Measurements from ENCODE around the gene VEZT. TPM values are rescaled to one million over a fixed set of nuclear protein-coding genes. Genes with fewer than 3 reads are reported as not detected.

Gene VEZT
- total RNA-seq, 4 donors from 2014 or later: 55.2 to 130 (median 85.5) TPM

- Histone ChIP-seq H3K9me3 (no peaks in the 10 kb centered on the region), H3K4me1 (peaks cover 7 to 48% (median 28%) of the 10 kb centered on the region in 4 donors), H3K36me3 (no peaks in the 10 kb centered on the region), H3K27ac (peak overlapping the region in 3 of 4 donors; percentile 5 to 92 (median 24)), H3K27me3 (no peaks in the 10 kb centered on the region), H3K4me3 (no peak overlapping the region)
- intact Hi-C loops (cut with DNase I; ENCODE audit: low total_unique reads): loop anchor here (10.0 kb wide), 1 partner anchor 115 kb away; no protein-coding TSS in a partner anchor
- no peak for TF ChIP-seq CTCF (IDR thresholded peaks at IDR 0.05)
- no peak for TF ChIP-seq EP300 (IDR thresholded peaks at IDR 0.05; ENCODE audit: low read depth)
- in situ Hi-C loops (cut with MboI; ENCODE audit: low pct_ligation_motif_present in 1 of 4, low pct_unique_long_range_greater_than_20kb in 1 of 4, low sequenced_read_pairs in 3 of 4): no loop called here
- DNase-seq: no peak
- WGBS, 2 donors (ENCODE audit: low coverage in 1 of 2): 87% methylated on average over 4 of the region's 4 CpGs; no CpG with 5 or more reads in 1 of the 2 donors
Observed at GRCh38 chr12:95220190-95220589, 2.6 kb downstream of the VEZT start.

- H3K36me3 ChIP-seq: no peaks in the 10 kb centered on the region
- H3K4me1 ChIP-seq: peaks cover 7 to 44% (median 24%) of the 10 kb centered on the region in 4 donors
- TF ChIP-seq POLR2AphosphoS5 (IDR thresholded peaks at IDR 0.05) (no peak), POLR2A (IDR thresholded peaks at IDR 0.05) (no peak), EP300 (IDR thresholded peaks at IDR 0.05; ENCODE audit: low read depth) (no peak), CTCF (IDR thresholded peaks at IDR 0.05) (no peak)
- H3K27me3 ChIP-seq: no peaks in the 10 kb centered on the region
- no peaks in the 10 kb centered on the region for H3K9me3 ChIP-seq
- intact Hi-C loops (cut with DNase I; ENCODE audit: low total_unique reads): loop anchor here (10.0 kb wide), 1 partner anchor 114 kb away; no protein-coding TSS in a partner anchor
- H3K27ac ChIP-seq: peak overlapping the region in 1 of 4 donors; percentile 24
- in situ Hi-C loops (cut with MboI; ENCODE audit: low pct_ligation_motif_present in 1 of 4, low pct_unique_long_range_greater_than_20kb in 1 of 4, low sequenced_read_pairs in 3 of 4): no loop called here
- no peak overlapping the region for H3K4me3 ChIP-seq
- no peak for DNase-seq
Observed at GRCh38 chr12:95220726-95221125, 3.1 kb downstream of the VEZT start.

GRCh38 chr12:95224202-95225170, 6.9 kb downstream of the VEZT start:
- H3K4me1 ChIP-seq: peaks cover 7 to 46% (median 15%) of the 10 kb centered on the region in 4 donors
- intact Hi-C loops (cut with DNase I; ENCODE audit: low total_unique reads): loop anchor here (10.0 kb wide), 1 partner anchor 110 kb away; no protein-coding TSS in a partner anchor
- 93 to 98% methylated on average over 3 to 8 of the region's 8 CpGs for WGBS, 2 donors (ENCODE audit: low coverage in 1 of 2)
- H3K4me3 ChIP-seq: no peak overlapping the region
- H3K27me3 ChIP-seq: no peaks in the 10 kb centered on the region
- no peak overlapping the region for H3K27ac ChIP-seq
- TF ChIP-seq POLR2A (IDR thresholded peaks at IDR 0.05): no peak
- no peak for TF ChIP-seq EP300 (IDR thresholded peaks at IDR 0.05; ENCODE audit: low read depth)
- no peak for TF ChIP-seq CTCF (IDR thresholded peaks at IDR 0.05)
- TF ChIP-seq POLR2AphosphoS5 (IDR thresholded peaks at IDR 0.05): no peak
- in situ Hi-C loops (cut with MboI; ENCODE audit: low pct_ligation_motif_present in 1 of 4, low pct_unique_long_range_greater_than_20kb in 1 of 4, low sequenced_read_pairs in 3 of 4): no loop called here
- DNase-seq: no peak
- no peaks in the 10 kb centered on the region for H3K36me3 ChIP-seq
- H3K9me3 ChIP-seq: no peaks in the 10 kb centered on the region

GRCh38 chr12:95225645-95226212, 8.1 kb downstream of the VEZT start:
- Histone ChIP-seq H3K4me1 (peaks cover 0 to 46% (median 12%) of the 10 kb centered on the region in 4 donors), H3K9me3 (no peaks in the 10 kb centered on the region), H3K36me3 (no peaks in the 10 kb centered on the region), H3K4me3 (no peak overlapping the region), H3K27me3 (no peaks in the 10 kb centered on the region), H3K27ac (no peak overlapping the region)
- intact Hi-C loops (cut with DNase I; ENCODE audit: low total_unique reads) (loop anchor here (10.0 kb wide), 1 partner anchor 109 kb away; no protein-coding TSS in a partner anchor), in situ Hi-C loops (cut with MboI; ENCODE audit: low pct_ligation_motif_present in 1 of 4, low pct_unique_long_range_greater_than_20kb in 1 of 4, low sequenced_read_pairs in 3 of 4) (no loop called here)
- WGBS, 2 donors (ENCODE audit: low coverage in 1 of 2): 87 to 100% methylated on average over 1 of the region's 1 CpG
- no peak for TF ChIP-seq POLR2AphosphoS5 (IDR thresholded peaks at IDR 0.05)
- no peak for TF ChIP-seq POLR2A (IDR thresholded peaks at IDR 0.05)
- TF ChIP-seq CTCF (IDR thresholded peaks at IDR 0.05): no peak
- TF ChIP-seq EP300 (IDR thresholded peaks at IDR 0.05; ENCODE audit: low read depth): no peak
- no peak for DNase-seq

All from transverse colon (tissue), 4 donors.